ENCODE data around the gene DERL3.
A peak's percentile ranks its signal among the peaks of the same experiment; 100 is the strongest.

DERL3 gene

DNA sequence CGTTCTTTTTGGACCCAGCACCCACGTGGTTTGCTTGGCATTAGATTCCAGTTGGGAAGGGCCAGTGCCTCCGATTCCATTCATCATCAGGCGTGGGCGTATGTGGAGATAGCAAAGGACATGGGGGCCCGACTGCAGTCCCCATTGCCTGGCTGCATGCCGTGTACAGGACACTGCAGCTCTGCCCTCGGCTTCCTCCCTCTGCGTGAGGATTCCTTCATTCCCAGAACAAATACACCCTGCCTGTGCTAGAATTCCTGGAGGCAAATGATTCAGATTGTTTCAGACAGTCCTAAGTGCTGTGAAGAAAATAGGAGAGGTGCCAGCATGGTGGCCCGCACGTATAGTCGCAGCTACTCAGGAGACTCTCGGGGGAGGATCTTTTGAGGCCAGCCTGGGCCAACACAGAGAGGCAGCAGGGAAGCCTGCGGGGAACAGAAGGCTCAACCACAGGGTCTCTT lies 15.4 kb downstream of the DERL3 start:
- ATAC-seq (ENCODE audit: insufficient read depth, low read depth) (no peak), DNase-seq (no peak)
- TF ChIP-seq, protein P1, sequence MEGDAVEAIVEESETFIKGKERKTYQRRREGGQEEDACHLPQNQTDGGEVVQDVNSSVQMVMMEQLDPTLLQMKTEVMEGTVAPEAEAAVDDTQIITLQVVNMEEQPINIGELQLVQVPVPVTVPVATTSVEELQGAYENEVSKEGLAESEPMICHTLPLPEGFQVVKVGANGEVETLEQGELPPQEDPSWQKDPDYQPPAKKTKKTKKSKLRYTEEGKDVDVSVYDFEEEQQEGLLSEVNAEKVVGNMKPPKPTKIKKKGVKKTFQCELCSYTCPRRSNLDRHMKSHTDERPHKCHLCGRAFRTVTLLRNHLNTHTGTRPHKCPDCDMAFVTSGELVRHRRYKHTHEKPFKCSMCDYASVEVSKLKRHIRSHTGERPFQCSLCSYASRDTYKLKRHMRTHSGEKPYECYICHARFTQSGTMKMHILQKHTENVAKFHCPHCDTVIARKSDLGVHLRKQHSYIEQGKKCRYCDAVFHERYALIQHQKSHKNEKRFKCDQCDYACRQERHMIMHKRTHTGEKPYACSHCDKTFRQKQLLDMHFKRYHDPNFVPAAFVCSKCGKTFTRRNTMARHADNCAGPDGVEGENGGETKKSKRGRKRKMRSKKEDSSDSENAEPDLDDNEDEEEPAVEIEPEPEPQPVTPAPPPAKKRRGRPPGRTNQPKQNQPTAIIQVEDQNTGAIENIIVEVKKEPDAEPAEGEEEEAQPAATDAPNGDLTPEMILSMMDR (IDR thresholded peaks at IDR 0.05; ENCODE audit: borderline replicate concordance, extremely low read depth, low read length, poor library complexity, severe bottlenecking), result no peak
- no peak for TF ChIP-seq EZH2 (IDR thresholded peaks at IDR 0.05; ENCODE audit: borderline replicate concordance, low read depth, low read length, severe bottlenecking)
- H3K9me3 ChIP-seq (ENCODE audit: insufficient read depth, low read length, severe bottlenecking), result no peaks in the 10 kb centered on the region
- no peak overlapping the region for H3K4me3 ChIP-seq (ENCODE audit: low read depth in 1 of 2, low read length in 2 of 2)
- peaks cover 94% of the 10 kb centered on the region for H3K36me3 ChIP-seq (ENCODE audit: insufficient read depth, low read length)
- no peaks in the 10 kb centered on the region for H3K27me3 ChIP-seq (ENCODE audit: insufficient read depth, low read length, poor library complexity)
- H3K4me2 ChIP-seq (ENCODE audit: insufficient read depth, low read length), result no peak overlapping the region
- peaks cover 31% of the 10 kb centered on the region for H3K4me1 ChIP-seq (ENCODE audit: insufficient read depth, low read length)
- no peak overlapping the region for H2AFZ ChIP-seq (ENCODE audit: low read depth, low read length)
- peaks cover 12% of the 10 kb centered on the region for H4K20me1 ChIP-seq (ENCODE audit: insufficient read depth, low read length)
- H3K27ac ChIP-seq (ENCODE audit: low read length), result no peak overlapping the region
- H3K79me2 ChIP-seq (ENCODE audit: insufficient read depth, low read length), result peaks cover 5% of the 10 kb centered on the region; the same call in 1 of the 2 replicates
- no peak overlapping the region for H3K9ac ChIP-seq (ENCODE audit: low read depth, low read length)

DNA sequence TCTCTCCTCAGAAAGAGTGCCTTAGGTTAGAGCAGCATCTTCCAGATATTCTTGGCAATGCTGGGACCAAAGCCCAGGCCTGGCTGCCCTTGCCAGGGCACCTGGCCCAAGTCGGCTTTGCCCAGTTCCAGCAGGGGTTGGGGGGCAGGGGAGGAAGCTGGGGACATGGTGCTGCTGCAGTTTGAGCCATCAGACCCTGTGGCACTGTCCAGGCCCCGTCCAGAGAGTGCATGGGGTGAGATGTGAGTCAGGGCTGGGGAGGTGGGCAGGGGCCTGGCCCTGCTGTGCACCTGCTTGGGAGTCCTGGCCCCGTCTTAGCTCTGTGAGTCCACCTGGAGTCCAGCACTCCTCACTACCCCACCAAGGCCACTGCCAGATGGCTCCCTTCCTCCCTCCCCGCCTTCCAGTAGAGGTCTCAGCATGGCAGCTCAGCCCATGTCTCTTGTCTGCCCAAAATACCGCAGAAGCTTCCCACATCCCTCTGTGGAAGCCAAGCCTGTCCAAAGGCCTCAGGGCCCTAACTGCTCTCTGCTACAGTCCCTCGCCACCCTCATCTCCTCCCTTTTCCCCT lies 16.6 kb downstream of the DERL3 start:
- no peak overlapping the region for H3K4me2 ChIP-seq (ENCODE audit: insufficient read depth, low read length)
- ATAC-seq (ENCODE audit: insufficient read depth, low read depth), result no peak
- no peak for TF ChIP-seq EZH2 (IDR thresholded peaks at IDR 0.05; ENCODE audit: borderline replicate concordance, low read depth, low read length, severe bottlenecking)
- TF ChIP-seq, protein P1 (IDR thresholded peaks at IDR 0.05; ENCODE audit: borderline replicate concordance, extremely low read depth, low read length, poor library complexity, severe bottlenecking), result no peak

DNA sequence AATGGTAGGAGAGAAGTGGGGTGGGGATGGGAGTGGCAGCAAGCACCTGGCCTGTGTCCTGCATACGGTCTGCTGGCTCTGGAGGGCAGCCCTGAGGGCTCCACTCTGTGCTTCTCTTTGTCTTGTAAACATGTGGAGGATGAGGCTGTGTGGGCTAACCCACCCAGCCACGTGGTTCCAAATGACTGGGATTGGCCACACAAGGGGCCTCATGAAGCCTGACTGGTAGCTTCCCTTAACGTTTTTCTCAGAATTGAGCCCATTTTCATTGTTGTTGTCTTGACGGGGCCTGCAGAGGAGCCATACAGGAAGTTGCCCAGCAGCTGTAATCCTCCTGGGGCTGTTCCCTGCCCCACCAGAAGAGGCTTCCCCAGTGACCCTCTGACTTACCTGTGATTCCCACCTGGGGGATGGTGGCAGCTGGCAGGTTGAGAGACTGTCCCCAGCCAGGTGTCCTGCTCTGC lies 18.0 kb downstream of the DERL3 start:
- H3K9ac ChIP-seq (ENCODE audit: low read depth, low read length), result no peak overlapping the region
- no peak overlapping the region for H2AFZ ChIP-seq (ENCODE audit: low read depth, low read length)
- ATAC-seq (ENCODE audit: insufficient read depth, low read depth) (peak; percentile 56; the same call in 1 of the 3 replicates), DNase-seq (no peak)
- H3K4me3 ChIP-seq (ENCODE audit: low read depth in 1 of 2, low read length in 2 of 2), result no peak overlapping the region
- peaks cover 4% of the 10 kb centered on the region for H4K20me1 ChIP-seq (ENCODE audit: insufficient read depth, low read length)
- no peak overlapping the region for H3K4me2 ChIP-seq (ENCODE audit: insufficient read depth, low read length)
- peak overlapping the region; percentile 42; the same call in 1 of the 2 replicates for H3K27ac ChIP-seq (ENCODE audit: low read length)
- H3K27me3 ChIP-seq (ENCODE audit: insufficient read depth, low read length, poor library complexity), result no peaks in the 10 kb centered on the region
- peaks cover 13% of the 10 kb centered on the region for H3K4me1 ChIP-seq (ENCODE audit: insufficient read depth, low read length)
- H3K79me2 ChIP-seq (ENCODE audit: insufficient read depth, low read length), result no peaks in the 10 kb centered on the region
- peaks cover 97% of the 10 kb centered on the region for H3K36me3 ChIP-seq (ENCODE audit: insufficient read depth, low read length)
- H3K9me3 ChIP-seq (ENCODE audit: insufficient read depth, low read length, severe bottlenecking), result no peaks in the 10 kb centered on the region
- no peak for TF ChIP-seq EZH2 (IDR thresholded peaks at IDR 0.05; ENCODE audit: borderline replicate concordance, low read depth, low read length, severe bottlenecking)
- TF ChIP-seq, protein P1 (IDR thresholded peaks at IDR 0.05; ENCODE audit: borderline replicate concordance, extremely low read depth, low read length, poor library complexity, severe bottlenecking), result no peak

More for the DNA sequence above, 16.6 kb downstream of the DERL3 start:
- Histone ChIP-seq H3K79me2 (ENCODE audit: insufficient read depth, low read length) (no peaks in the 10 kb centered on the region), H4K20me1 (ENCODE audit: insufficient read depth, low read length) (peaks cover 8% of the 10 kb centered on the region), H3K9ac (ENCODE audit: low read depth, low read length) (no peak overlapping the region), H3K27ac (ENCODE audit: low read length) (no peak overlapping the region), H3K27me3 (ENCODE audit: insufficient read depth, low read length, poor library complexity) (no peaks in the 10 kb centered on the region), H3K9me3 (ENCODE audit: insufficient read depth, low read length, severe bottlenecking) (no peaks in the 10 kb centered on the region), H3K36me3 (ENCODE audit: insufficient read depth, low read length) (peaks cover 97% of the 10 kb centered on the region), H2AFZ (ENCODE audit: low read depth, low read length) (no peak overlapping the region), H3K4me1 (ENCODE audit: insufficient read depth, low read length) (peaks cover 27% of the 10 kb centered on the region), H3K4me3 (ENCODE audit: low read depth in 1 of 2, low read length in 2 of 2) (no peak overlapping the region)
- DNase-seq, result no peak
